ENCODE data around the gene NCOA3.

GRCh38 chr20:47549671-47550070 lies 48.0 kb downstream of the NCOA3 start:
- TF ChIP-seq CTCF (IDR thresholded peaks at IDR 0.05): no peak
- TF ChIP-seq POLR2AphosphoS5 (IDR thresholded peaks at IDR 0.05): no peak
- TF ChIP-seq POLR2A (IDR thresholded peaks at IDR 0.05): no peak
